ENCODE results near the gene C2CD2L.

The C2CD2L gene

DNA sequence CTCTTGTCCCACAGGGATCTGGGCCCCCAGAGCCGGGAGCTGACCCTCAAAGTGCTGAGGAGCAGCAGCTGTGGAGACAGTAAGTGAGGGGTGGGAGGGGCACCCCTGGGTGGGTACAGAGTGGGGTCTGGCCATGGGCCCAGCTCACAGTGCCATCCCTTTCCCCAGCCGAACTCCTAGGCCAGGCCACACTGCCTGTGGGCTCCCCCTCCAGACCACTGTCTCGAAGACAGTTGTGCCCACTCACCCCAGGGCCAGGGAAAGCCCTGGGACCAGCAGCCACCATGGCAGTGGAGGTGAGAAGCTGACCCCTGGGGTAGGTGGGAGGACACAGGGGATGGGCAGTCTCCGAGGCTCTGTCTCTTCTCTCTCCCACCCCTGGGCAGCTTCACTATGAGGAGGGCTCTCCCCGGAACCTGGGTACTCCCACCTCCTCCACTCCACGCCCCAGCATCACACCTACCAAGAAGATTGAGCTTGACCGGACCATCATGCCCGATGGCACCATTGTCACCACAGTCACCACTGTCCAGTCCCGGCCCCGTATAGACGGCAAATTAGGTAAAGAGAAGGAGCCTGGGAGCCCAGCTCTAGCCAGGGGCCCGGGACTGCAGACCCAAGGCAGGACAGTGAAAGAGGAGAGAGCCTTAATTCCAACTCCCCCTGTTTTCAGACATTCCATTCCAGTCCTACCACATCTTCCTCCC, 5.3 kb downstream of the C2CD2L start:
- TF ChIP-seq, protein P1, sequence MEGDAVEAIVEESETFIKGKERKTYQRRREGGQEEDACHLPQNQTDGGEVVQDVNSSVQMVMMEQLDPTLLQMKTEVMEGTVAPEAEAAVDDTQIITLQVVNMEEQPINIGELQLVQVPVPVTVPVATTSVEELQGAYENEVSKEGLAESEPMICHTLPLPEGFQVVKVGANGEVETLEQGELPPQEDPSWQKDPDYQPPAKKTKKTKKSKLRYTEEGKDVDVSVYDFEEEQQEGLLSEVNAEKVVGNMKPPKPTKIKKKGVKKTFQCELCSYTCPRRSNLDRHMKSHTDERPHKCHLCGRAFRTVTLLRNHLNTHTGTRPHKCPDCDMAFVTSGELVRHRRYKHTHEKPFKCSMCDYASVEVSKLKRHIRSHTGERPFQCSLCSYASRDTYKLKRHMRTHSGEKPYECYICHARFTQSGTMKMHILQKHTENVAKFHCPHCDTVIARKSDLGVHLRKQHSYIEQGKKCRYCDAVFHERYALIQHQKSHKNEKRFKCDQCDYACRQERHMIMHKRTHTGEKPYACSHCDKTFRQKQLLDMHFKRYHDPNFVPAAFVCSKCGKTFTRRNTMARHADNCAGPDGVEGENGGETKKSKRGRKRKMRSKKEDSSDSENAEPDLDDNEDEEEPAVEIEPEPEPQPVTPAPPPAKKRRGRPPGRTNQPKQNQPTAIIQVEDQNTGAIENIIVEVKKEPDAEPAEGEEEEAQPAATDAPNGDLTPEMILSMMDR (IDR thresholded peaks at IDR 0.05): no peak
- DNase-seq (ENCODE audit: low spot score): no peak
- Histone ChIP-seq H3K27ac (no peak overlapping the region), H3K4me3 (no peak overlapping the region)

DNA sequence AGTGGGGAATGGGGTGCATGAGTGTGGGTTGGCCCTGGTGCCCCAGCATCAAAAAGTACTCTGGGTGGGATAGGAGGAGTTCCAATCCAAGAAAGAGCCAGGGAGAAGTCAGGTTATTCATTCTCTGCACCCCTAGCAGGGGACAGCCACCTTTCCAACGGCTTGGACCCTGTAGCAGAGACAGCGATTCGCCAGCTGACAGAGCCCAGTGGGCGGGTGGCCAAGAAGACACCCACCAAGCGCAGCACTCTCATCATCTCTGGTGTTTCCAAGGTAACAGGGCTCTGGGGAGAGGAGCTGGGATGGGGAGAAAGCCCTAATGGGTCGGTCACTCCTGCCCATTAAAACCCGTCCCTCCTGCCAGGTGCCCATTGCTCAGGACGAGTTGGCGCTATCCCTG, 6.6 kb downstream of the C2CD2L start:
- Histone ChIP-seq H3K4me3 (no peak overlapping the region), H3K27ac (no peak overlapping the region)
- TF ChIP-seq, protein P1 (IDR thresholded peaks at IDR 0.05): no peak
- DNase-seq (ENCODE audit: low spot score): peak; percentile 58

GRCh38 chr11:119114351-119114750, 7.2 kb downstream of the C2CD2L start:
- TF ChIP-seq, protein P1 (IDR thresholded peaks at IDR 0.05): no peak
- no peak for DNase-seq (ENCODE audit: low spot score)
- no peak overlapping the region for H3K27ac ChIP-seq
- no peak overlapping the region for H3K4me3 ChIP-seq

DNA sequence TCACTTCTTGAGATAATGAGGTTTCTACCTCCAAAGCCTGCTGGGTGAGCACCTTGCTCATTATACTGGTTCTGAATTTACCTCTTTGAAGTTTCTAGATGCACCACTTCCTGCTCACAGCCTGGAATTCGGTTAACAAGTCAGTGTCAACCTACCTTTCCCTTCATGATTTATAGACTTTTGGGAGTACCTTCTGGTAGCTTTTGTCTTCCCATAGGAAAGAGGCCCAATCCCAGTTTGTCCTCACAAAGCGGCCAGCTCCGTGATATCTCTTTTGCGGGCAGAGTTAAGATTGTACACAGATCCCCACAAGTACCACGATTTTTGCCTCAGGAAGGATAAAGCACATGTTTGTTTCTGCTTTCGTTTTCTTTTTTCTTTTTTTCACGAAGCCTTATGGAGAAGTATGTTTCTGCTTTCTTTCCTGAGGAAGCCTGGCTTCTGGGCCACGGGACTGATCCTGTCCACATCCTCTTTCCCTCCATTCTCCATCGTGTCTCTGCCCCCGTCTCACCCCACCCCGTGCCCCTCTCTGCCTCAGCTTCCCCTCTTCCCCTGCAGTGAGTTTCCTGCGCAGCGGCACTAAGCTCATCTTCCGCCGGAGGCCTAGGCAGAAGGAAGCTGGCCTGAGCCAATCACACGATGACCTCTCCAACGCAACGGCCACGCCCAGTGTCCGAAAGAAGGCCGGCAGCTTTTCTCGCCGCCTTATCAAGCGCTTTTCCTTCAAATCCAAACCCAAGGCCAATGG, 8.5 kb downstream of the C2CD2L start:
- Histone ChIP-seq H3K27ac (peak overlapping the region in 1 of 2 donors; percentile 64), H3K4me3 (no peak overlapping the region)
- peak; percentile 29 for DNase-seq (ENCODE audit: low spot score)
- TF ChIP-seq, protein P1 (IDR thresholded peaks at IDR 0.05): no peak

GRCh38 chr11:119116235-119116594, 9.1 kb downstream of the C2CD2L start:
- Histone ChIP-seq H3K27ac (peak overlapping the region in 1 of 2 donors; percentile 64), H3K4me3 (no peak overlapping the region)
- DNase-seq (ENCODE audit: low spot score): peak; percentile 69
- TF ChIP-seq, protein P1 (IDR thresholded peaks at IDR 0.05): no peak

- TF ChIP-seq, protein P1 (IDR thresholded peaks at IDR 0.05): no peak
- H3K4me3 ChIP-seq: no peak overlapping the region
- H3K27ac ChIP-seq: peak overlapping the region in 1 of 2 donors; percentile 64
- DNase-seq (ENCODE audit: low spot score): peak; percentile 62
Observed at GRCh38 chr11:119116601-119117000, 9.5 kb downstream of the C2CD2L start.

All from coronary artery (tissue), 2 donors.